Astrocyte of the spinal cord (primary cell): Measurements from ENCODE around the gene NUDT8.

Experiments used
- DNase-seq: peaks from one replicate; pipeline ENCODE4 v3.0.0; 2011; ENCODE audit warnings: low read depth, low spot score
- H3K4me3 ChIP-seq: 2 replicates; pipeline ENCODE4 v1.5.1; 2011; ENCODE audit warnings: low read depth, mild to moderate bottlenecking, low read length, moderate library complexity
- in situ Hi-C: cut with HindIII; loops from 2 replicates; pipeline ENCODE4 v1.10.0; 2017; ENCODE audit warnings: low sequenced_read_pairs
- TF ChIP-seq, protein P1 (sequence below): IDR thresholded peaks from 2 replicates; pipeline ENCODE4 v1.5.1; 2012; ENCODE audit warnings: low read depth, mild to moderate bottlenecking, low read length, inconsistent platforms

The NUDT8 gene

GRCh38 chr11:67648796-67649613 lies 19.3 kb upstream of the NUDT8 start:
- no peak for DNase-seq
- in situ Hi-C loops, result no loop called here
- no peak overlapping the region for H3K4me3 ChIP-seq
- TF ChIP-seq, protein P1, sequence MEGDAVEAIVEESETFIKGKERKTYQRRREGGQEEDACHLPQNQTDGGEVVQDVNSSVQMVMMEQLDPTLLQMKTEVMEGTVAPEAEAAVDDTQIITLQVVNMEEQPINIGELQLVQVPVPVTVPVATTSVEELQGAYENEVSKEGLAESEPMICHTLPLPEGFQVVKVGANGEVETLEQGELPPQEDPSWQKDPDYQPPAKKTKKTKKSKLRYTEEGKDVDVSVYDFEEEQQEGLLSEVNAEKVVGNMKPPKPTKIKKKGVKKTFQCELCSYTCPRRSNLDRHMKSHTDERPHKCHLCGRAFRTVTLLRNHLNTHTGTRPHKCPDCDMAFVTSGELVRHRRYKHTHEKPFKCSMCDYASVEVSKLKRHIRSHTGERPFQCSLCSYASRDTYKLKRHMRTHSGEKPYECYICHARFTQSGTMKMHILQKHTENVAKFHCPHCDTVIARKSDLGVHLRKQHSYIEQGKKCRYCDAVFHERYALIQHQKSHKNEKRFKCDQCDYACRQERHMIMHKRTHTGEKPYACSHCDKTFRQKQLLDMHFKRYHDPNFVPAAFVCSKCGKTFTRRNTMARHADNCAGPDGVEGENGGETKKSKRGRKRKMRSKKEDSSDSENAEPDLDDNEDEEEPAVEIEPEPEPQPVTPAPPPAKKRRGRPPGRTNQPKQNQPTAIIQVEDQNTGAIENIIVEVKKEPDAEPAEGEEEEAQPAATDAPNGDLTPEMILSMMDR, result no peak

DNA sequence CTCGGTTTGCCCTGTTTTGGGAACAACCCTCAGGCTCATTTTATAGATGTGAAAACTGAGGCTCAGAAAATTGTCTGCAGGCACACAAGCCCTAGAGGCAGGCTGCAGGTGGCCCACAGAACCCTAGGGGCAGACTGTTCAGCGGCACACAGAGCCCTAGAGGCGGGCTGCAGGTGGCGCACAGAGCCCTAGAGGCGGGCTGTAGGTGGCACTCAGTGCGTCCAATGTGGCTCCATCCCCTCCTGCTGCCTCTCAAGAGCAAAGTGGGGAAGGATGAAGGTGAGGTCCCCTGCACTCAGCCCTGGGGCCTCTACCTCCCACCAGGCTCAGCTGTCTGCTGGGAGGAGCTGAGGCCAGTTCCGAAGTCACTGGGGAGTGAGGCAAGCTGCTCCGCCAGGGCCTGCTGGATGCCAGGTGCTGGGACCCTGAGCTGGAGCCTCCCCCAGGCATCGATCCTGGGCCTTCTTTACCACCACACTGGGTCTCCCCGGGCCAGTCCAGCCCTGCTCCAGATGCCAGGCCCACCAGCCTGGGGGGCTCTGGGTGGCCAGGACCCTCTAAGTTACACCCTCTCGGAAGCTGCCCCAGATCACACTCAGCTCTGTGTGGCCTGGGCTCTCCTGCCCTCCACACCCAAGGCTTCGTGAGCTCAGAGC lies 18.5 kb upstream of the NUDT8 start:
- no peak overlapping the region for H3K4me3 ChIP-seq
- no peak for DNase-seq
- TF ChIP-seq, protein P1, result peak; percentile 10
- in situ Hi-C loops, result no loop called here

- in situ Hi-C loops, result no loop called here
Measured at GRCh38 chr11:67647471-67647870, 17.7 kb upstream of the NUDT8 start.

DNA sequence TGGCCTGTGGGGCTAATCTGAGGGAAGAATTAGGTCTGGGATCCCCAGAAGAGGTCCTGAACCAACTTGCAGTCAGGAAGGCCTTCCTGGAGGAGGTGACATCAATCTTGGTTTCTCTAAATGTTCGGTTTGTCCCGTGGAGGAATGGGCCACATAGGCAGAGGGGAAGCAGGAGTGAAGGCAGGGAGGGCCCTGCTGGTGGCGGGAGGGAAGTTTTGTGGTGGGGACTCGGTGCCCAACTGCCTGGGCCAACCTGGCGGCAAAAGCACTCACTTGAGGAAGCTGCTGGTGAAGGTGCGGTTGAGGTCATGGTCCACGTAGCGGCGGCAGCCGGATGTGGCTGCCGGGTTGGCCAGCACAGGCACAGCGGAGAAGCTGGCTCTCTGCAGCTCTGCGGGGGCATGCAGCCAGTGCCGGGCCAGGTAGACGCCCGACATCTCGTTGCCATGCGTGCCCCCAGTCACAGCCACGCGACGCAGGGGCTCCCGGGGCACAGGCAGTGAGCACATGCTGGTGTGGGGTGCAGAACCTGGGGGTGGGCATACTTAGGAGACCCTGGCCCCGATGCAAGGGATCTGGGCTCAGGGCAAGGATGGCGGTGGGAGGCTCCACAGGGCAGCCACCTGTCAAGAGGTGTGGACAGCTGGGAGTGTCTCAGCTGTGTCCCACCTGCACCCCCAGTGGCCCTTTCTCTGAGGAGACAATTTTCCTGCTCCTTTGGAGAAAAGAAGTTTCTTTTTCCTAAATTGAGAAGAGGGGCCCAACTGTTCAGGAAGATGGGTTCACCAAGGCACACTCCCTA lies 17.0 kb upstream of the NUDT8 start:
- in situ Hi-C loops, result no loop called here
- no peak overlapping the region for H3K4me3 ChIP-seq
- TF ChIP-seq, protein P1, result no peak
- no peak for DNase-seq

More at GRCh38 chr11:67647471-67647870, 17.7 kb upstream of the NUDT8 start:
- TF ChIP-seq, protein P1, result no peak
- no peak overlapping the region for H3K4me3 ChIP-seq
- DNase-seq, result no peak

- no peak for DNase-seq
- no peak overlapping the region for H3K4me3 ChIP-seq
- in situ Hi-C loops, result no loop called here
- TF ChIP-seq, protein P1, result no peak
Measured at GRCh38 chr11:67645521-67646461, 16.1 kb upstream of the NUDT8 start.
